ENCODE data around the gene GALNT5. TPM values are rescaled to one million over a fixed set of nuclear protein-coding genes. Genes with fewer than 3 reads are reported as not detected.

GALNT5 gene
- total RNA-seq, 1 donor from 2014 or later: 0.11 TPM

- TF ChIP-seq CTCF (IDR thresholded peaks at IDR 0.05): no peak
- Histone ChIP-seq H3K27ac (no peak overlapping the region), H3K4me1 (no peaks in the 10 kb centered on the region), H3K36me3 (no peaks in the 10 kb centered on the region), H3K27me3 (no peaks in the 10 kb centered on the region), H3K4me3 (no peak overlapping the region), H3K9me3 (no peaks in the 10 kb centered on the region)
- no peak for DNase-seq (ENCODE audit: low spot score in 2 of 2)
- intact Hi-C loops (cut with DNase I): no loop called here
Observed at GRCh38 chr2:157281316-157281715, 23.8 kb downstream of the GALNT5 start.

DNA sequence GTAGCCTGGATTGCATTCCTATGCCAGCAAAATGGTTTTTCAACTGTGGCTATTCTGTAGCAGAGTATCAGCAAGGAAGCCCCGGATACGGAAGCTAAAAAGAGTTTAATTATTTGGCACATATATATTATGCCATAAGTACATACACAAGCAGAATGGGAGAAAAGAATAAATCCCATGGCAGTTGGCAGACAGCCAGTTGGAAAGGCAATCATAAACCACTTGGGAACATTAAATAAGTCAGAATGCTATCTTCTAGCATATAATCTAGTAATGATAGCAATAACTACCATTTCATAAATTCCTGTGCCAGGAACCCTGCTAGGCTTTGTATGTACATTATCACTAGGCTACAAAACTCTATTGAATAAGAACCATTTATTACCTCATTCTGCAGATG lies 26.0 kb downstream of the GALNT5 start:
- no peak for TF ChIP-seq CTCF (IDR thresholded peaks at IDR 0.05)
- intact Hi-C loops (cut with DNase I): no loop called here
- Histone ChIP-seq H3K36me3 (no peaks in the 10 kb centered on the region), H3K4me1 (no peaks in the 10 kb centered on the region), H3K27me3 (no peaks in the 10 kb centered on the region), H3K27ac (no peak overlapping the region), H3K9me3 (no peaks in the 10 kb centered on the region), H3K4me3 (no peak overlapping the region)
- DNase-seq (ENCODE audit: low spot score in 2 of 2): no peak

GRCh38 chr2:157287160-157287559 lies 29.7 kb downstream of the GALNT5 start:
- no peak for TF ChIP-seq CTCF (IDR thresholded peaks at IDR 0.05)
- Histone ChIP-seq H3K27me3 (no peaks in the 10 kb centered on the region), H3K4me1 (no peaks in the 10 kb centered on the region), H3K36me3 (no peaks in the 10 kb centered on the region), H3K27ac (no peak overlapping the region), H3K4me3 (no peak overlapping the region), H3K9me3 (no peaks in the 10 kb centered on the region)
- intact Hi-C loops (cut with DNase I): no loop called here
- DNase-seq (ENCODE audit: low spot score in 2 of 2): no peak

DNA sequence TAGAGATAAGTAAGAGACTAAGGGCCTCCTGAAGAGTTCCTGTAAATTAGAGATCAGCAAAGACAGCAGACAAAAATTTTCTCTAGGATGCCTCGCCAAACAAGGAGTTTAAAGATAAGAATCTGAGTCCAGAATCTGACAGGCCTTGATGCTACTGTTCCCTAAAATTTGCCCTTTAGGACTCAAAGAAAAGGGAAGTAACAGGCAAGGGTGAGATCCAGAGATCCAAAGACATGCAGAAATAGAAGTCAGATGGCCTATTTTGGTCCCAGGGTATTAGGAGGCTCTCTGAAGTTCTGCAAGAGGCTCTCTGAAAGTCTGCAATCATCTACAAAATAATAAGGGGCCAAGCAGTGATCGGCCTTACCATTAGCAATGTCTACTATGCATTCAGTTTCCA lies 33.0 kb downstream of the GALNT5 start:
- H3K27me3 ChIP-seq: no peaks in the 10 kb centered on the region
- no peak for DNase-seq (ENCODE audit: low spot score in 2 of 2)
- no peaks in the 10 kb centered on the region for H3K36me3 ChIP-seq
- no peak for TF ChIP-seq CTCF (IDR thresholded peaks at IDR 0.05)
- H3K4me1 ChIP-seq: no peaks in the 10 kb centered on the region
- H3K9me3 ChIP-seq: no peaks in the 10 kb centered on the region
- H3K27ac ChIP-seq: no peak overlapping the region
- intact Hi-C loops (cut with DNase I): no loop called here
- H3K4me3 ChIP-seq: no peak overlapping the region

DNA sequence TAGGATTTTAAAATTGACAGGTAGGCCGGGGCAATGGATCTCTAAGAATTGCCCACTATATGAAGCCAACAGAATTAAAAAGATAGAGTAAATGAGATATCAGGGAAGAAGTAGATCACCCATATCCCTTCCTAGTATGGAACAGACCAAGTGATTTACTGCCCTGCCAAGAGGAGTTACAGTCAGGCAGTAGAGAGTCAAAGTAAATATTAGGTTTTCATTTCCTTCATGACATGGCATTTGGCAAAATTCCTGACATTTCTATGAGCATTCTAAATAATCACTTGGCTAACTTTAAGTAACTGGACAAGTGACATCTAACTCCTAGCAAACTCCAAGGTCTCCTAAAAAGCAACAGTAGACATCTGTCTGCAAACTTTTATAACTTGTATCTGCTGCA lies 33.5 kb downstream of the GALNT5 start:
- no peak for DNase-seq (ENCODE audit: low spot score in 2 of 2)
- Histone ChIP-seq H3K4me3 (no peak overlapping the region), H3K4me1 (no peaks in the 10 kb centered on the region), H3K27me3 (no peaks in the 10 kb centered on the region), H3K27ac (no peak overlapping the region), H3K9me3 (no peaks in the 10 kb centered on the region), H3K36me3 (no peaks in the 10 kb centered on the region)
- TF ChIP-seq CTCF (IDR thresholded peaks at IDR 0.05): no peak
- intact Hi-C loops (cut with DNase I): no loop called here

GRCh38 chr2:157292853-157293252 lies 35.3 kb downstream of the GALNT5 start:
- DNase-seq (ENCODE audit: low spot score in 2 of 2): no peak
- TF ChIP-seq CTCF (IDR thresholded peaks at IDR 0.05): no peak
- Histone ChIP-seq H3K27me3 (no peaks in the 10 kb centered on the region), H3K27ac (no peak overlapping the region), H3K4me1 (no peaks in the 10 kb centered on the region), H3K4me3 (no peak overlapping the region), H3K9me3 (no peaks in the 10 kb centered on the region), H3K36me3 (no peaks in the 10 kb centered on the region)
- intact Hi-C loops (cut with DNase I): no loop called here

Data from ascending aorta (tissue), 2 donors.